H7 (cell line): ENCODE results near the gene TSEN54. TPM values are rescaled to one million over a fixed set of nuclear protein-coding genes. Genes with fewer than 3 reads are reported as not detected.

Source experiments
- DNase-seq: peaks from one replicate; pipeline ENCODE4 v3.0.0; 2012
- H3K27me3 ChIP-seq: 2 replicates; pipeline ENCODE4 v1.6.0; 2011; ENCODE audit warnings: mild to moderate bottlenecking, low read length; ENCODE audit not compliant: control insufficient read depth, insufficient read depth
- H3K36me3 ChIP-seq: replicated peaks from 2 replicates; pipeline ENCODE4 v1.5.1; 2011; ENCODE audit warnings: low read length; ENCODE audit not compliant: control insufficient read depth, insufficient read depth
- H3K4me3 ChIP-seq: 2 replicates; pipeline ENCODE4 v1.5.1; 2011; ENCODE audit warnings: low read depth, mild to moderate bottlenecking, control low read depth, low read length, moderate library complexity; ENCODE audit not compliant: insufficient read depth
- total RNA-seq: library from RNA; depleted of rRNA; stranded (reverse); fragments of >200 nt; shearing (Covaris generic); gene quantifications from 2 replicates; pipeline ENCODE4 v1.2.3, GENCODE V29; 2014

TSEN54 gene
- total RNA-seq, 1 experiment from 2014 or later, result 49.4 TPM

GRCh38 chr17:75525806-75526554 lies 9.7 kb downstream of the TSEN54 start:
- peak; percentile 85 for DNase-seq
- peak overlapping the region; percentile 63 for H3K4me3 ChIP-seq
- H3K36me3 ChIP-seq, result peaks cover 12% of the 10 kb centered on the region
- H3K27me3 ChIP-seq, result peaks cover 7% of the 10 kb centered on the region; the same call in 1 of the 2 replicates

- Histone ChIP-seq H3K27me3 (peaks cover 7% of the 10 kb centered on the region; the same call in 1 of the 2 replicates), H3K4me3 (peak overlapping the region; percentile 63), H3K36me3 (peaks cover 10% of the 10 kb centered on the region)
- DNase-seq, result peak; percentile 69
These were observed 10.4 kb downstream of the TSEN54 start for GRCh38 chr17:75526555-75527270.

GRCh38 chr17:75530837-75531720 lies 14.8 kb downstream of the TSEN54 start:
- no peak overlapping the region for H3K4me3 ChIP-seq
- H3K27me3 ChIP-seq, result peaks cover 4% of the 10 kb centered on the region; the same call in 1 of the 2 replicates
- no peak for DNase-seq
- H3K36me3 ChIP-seq, result no peaks in the 10 kb centered on the region

GRCh38 chr17:75531721-75532072 lies 15.4 kb downstream of the TSEN54 start:
- no peak for DNase-seq
- Histone ChIP-seq H3K36me3 (no peaks in the 10 kb centered on the region), H3K27me3 (no peaks in the 10 kb centered on the region; the same call in 1 of the 2 replicates), H3K4me3 (no peak overlapping the region)

GRCh38 chr17:75535119-75535537 lies 18.8 kb downstream of the TSEN54 start:
- Histone ChIP-seq H3K36me3 (no peaks in the 10 kb centered on the region), H3K27me3 (no peaks in the 10 kb centered on the region), H3K4me3 (no peak overlapping the region)
- DNase-seq, result peak; percentile 77

GRCh38 chr17:75535871-75536270 lies 19.5 kb downstream of the TSEN54 start:
- Histone ChIP-seq H3K27me3 (no peaks in the 10 kb centered on the region), H3K4me3 (no peak overlapping the region), H3K36me3 (no peaks in the 10 kb centered on the region)
- DNase-seq, result no peak

- H3K36me3 ChIP-seq, result no peaks in the 10 kb centered on the region
These were observed 20.0 kb downstream of the TSEN54 start for GRCh38 chr17:75536366-75536765.

GRCh38 chr17:75539967-75540729 lies 23.8 kb downstream of the TSEN54 start:
- no peaks in the 10 kb centered on the region for H3K36me3 ChIP-seq
- no peaks in the 10 kb centered on the region for H3K27me3 ChIP-seq
- no peak for DNase-seq
- no peak overlapping the region for H3K4me3 ChIP-seq

More at GRCh38 chr17:75536366-75536765, 20.0 kb downstream of the TSEN54 start:
- no peak for DNase-seq
- no peak overlapping the region for H3K4me3 ChIP-seq
- H3K27me3 ChIP-seq, result no peaks in the 10 kb centered on the region

- Histone ChIP-seq H3K27me3 (no peaks in the 10 kb centered on the region), H3K4me3 (no peak overlapping the region)
- no peak for DNase-seq
These were observed 24.7 kb downstream of the TSEN54 start for GRCh38 chr17:75540923-75541503.

GRCh38 chr17:75542229-75542628 lies 25.9 kb downstream of the TSEN54 start:
- Histone ChIP-seq H3K4me3 (no peak overlapping the region), H3K27me3 (no peaks in the 10 kb centered on the region), H3K36me3 (no peaks in the 10 kb centered on the region)
- DNase-seq, result no peak

More at GRCh38 chr17:75540923-75541503, 24.7 kb downstream of the TSEN54 start:
- H3K36me3 ChIP-seq, result no peaks in the 10 kb centered on the region

- Histone ChIP-seq H3K4me3 (no peak overlapping the region), H3K27me3 (no peaks in the 10 kb centered on the region), H3K36me3 (no peaks in the 10 kb centered on the region)
- no peak for DNase-seq
These were observed 26.5 kb downstream of the TSEN54 start for GRCh38 chr17:75542728-75543336.

GRCh38 chr17:75544250-75544649 lies 27.9 kb downstream of the TSEN54 start:
- Histone ChIP-seq H3K36me3 (no peaks in the 10 kb centered on the region), H3K27me3 (no peaks in the 10 kb centered on the region), H3K4me3 (no peak overlapping the region)
- DNase-seq, result no peak

- Histone ChIP-seq H3K27me3 (no peaks in the 10 kb centered on the region), H3K36me3 (no peaks in the 10 kb centered on the region; the same call in 1 of the 2 replicates), H3K4me3 (no peak overlapping the region)
- no peak for DNase-seq
These were observed 29.9 kb downstream of the TSEN54 start for GRCh38 chr17:75546181-75546580.
